ENCODE results near the gene MANEA. TPM values are rescaled to one million over a fixed set of nuclear protein-coding genes. Genes with fewer than 3 reads are reported as not detected.

The MANEA gene
- total RNA-seq: 7.9 and 9.5 TPM in 2 replicates

GRCh38 chr6:95577304-95578105 is at the start of gene MANEA:
MANEA (plus strand) TSS chr6:95577535; CDS start chr6:95586440, 8,905 bp downstream.

